AG04449 (cell line): ENCODE results near the gene MYOT.
"Not testable (repeated sequence)": the region's sequence is repeated elsewhere in the genome, so short reads cannot be mapped to it uniquely, and the experiment has no call there.

Experiments
- CTCF ChIA-PET: fragments of 350-600 bp; formaldehyde crosslinking; extraction: SDS; loops from one replicate; lab custom pipeline; 2021; ENCODE audit warnings: antibody characterized with exemption; lab: Yijun Ruan, JAX
- POLR2A ChIA-PET: fragments of 400-600, 350-600 bp; formaldehyde crosslinking; extraction: SDS; loops from one replicate; lab custom pipeline; 2020; ENCODE audit warnings: antibody characterized with exemption, inconsistent platforms; lab: Yijun Ruan, JAX
- DNase-seq: peaks from one replicate; pipeline ENCODE4 v3.0.0-alpha.2; 2010; ENCODE audit warnings: low read depth, low spot score
- H3K4me3 ChIP-seq: 2 replicates; pipeline ENCODE4 v1.5.1; 2011; ENCODE audit warnings: low read depth, mild to moderate bottlenecking, control low read depth, low read length
- CTCF ChIP-seq: IDR thresholded peaks from one replicate; pipeline ENCODE4 v1.5.1; 2011; ENCODE audit warnings: mild to moderate bottlenecking, moderate library complexity, low read length, control low read depth, inconsistent platforms; ENCODE audit not compliant: insufficient read depth; ENCODE audit errors: missing control alignments

Gene MYOT

GRCh38 chr5:137858223-137858916 is 9.3 kb upstream of the MYOT start:
- ChIA-PET CTCF (no interaction called here), POLR2A (no interaction called here)
- no peak for TF ChIP-seq CTCF
- DNase-seq, result no peak
- no peak overlapping the region for H3K4me3 ChIP-seq

GRCh38 chr5:137858954-137859353 is 8.7 kb upstream of the MYOT start:
- no peak for TF ChIP-seq CTCF
- H3K4me3 ChIP-seq, result no peak overlapping the region
- POLR2A ChIA-PET, result no interaction called here
- no peak for DNase-seq
- CTCF ChIA-PET, result no interaction called here

- no peak for DNase-seq
- ChIA-PET POLR2A (no interaction called here), CTCF (no interaction called here)
Observed at GRCh38 chr5:137862251-137862650, 5.4 kb upstream of the MYOT start.

GRCh38 chr5:137863653-137864052 is 4.0 kb upstream of the MYOT start:
- CTCF ChIA-PET, H3K4me3 ChIP-seq, DNase-seq, POLR2A ChIA-PET: not testable (repeated sequence)

More at GRCh38 chr5:137862251-137862650, 5.4 kb upstream of the MYOT start:
- no peak for TF ChIP-seq CTCF
- H3K4me3 ChIP-seq, result no peak overlapping the region

- no peak for TF ChIP-seq CTCF
- CTCF ChIA-PET, result no interaction called here
- POLR2A ChIA-PET, result no interaction called here
- DNase-seq, result no peak
- no peak overlapping the region for H3K4me3 ChIP-seq
Observed at GRCh38 chr5:137866541-137867388, 895 bp upstream of the MYOT start.

GRCh38 chr5:137870647-137871339 is 3.1 kb downstream of the MYOT start:
- ChIA-PET CTCF (interaction anchor here (0.5 to 1.7 kb wide), 2 partner anchors 18 to 192 kb away, joined by 3 to 6 read pairs; partner anchors contain the start of gene PKD2L2), POLR2A (no interaction called here)
- no peak for TF ChIP-seq CTCF
- DNase-seq, result no peak
- no peak overlapping the region for H3K4me3 ChIP-seq
